ENCODE data around the gene KCNB1. TPM values are rescaled to one million over a fixed set of nuclear protein-coding genes. Genes with fewer than 3 reads are reported as not detected.

Gene KCNB1
- total RNA-seq, 1 donor from 2014 or later: 2.0 TPM

DNA sequence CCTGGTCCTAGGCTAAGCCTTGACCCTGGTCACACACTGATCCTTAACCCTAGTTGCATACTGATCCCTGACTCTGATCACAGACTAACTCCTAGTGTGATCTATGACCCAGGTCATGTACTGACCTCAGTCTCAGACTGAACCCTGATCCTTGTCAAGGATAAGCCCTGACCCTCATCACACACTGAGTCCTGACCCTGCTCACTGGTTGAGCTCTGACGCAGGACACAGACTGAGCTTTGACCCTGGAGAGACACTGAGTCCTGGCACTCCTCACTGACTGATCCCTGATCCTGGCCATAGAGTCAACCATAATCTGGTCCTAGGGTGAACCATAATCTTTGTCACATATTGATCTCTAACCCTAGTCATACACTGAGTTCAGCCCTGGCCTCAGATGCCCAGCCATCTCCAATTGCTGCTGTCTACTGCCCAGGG lies 37.9 kb downstream of the KCNB1 start:
- Histone ChIP-seq H3K4me3 (no peak overlapping the region), H3K4me1 (peaks cover 27% of the 10 kb centered on the region), H3K27ac (no peak overlapping the region)

GRCh38 chr20:49437057-49437456 lies 45.4 kb downstream of the KCNB1 start:
- Histone ChIP-seq H3K36me3 (no peaks in the 10 kb centered on the region), H3K27ac (no peak overlapping the region), H3K4me1 (no peaks in the 10 kb centered on the region), H3K27me3 (no peaks in the 10 kb centered on the region), H3K4me3 (no peak overlapping the region), H3K9me3 (no peaks in the 10 kb centered on the region)
- DNase-seq (ENCODE audit: extremely low spot score in 2 of 2): no peak
- TF ChIP-seq, protein P1, sequence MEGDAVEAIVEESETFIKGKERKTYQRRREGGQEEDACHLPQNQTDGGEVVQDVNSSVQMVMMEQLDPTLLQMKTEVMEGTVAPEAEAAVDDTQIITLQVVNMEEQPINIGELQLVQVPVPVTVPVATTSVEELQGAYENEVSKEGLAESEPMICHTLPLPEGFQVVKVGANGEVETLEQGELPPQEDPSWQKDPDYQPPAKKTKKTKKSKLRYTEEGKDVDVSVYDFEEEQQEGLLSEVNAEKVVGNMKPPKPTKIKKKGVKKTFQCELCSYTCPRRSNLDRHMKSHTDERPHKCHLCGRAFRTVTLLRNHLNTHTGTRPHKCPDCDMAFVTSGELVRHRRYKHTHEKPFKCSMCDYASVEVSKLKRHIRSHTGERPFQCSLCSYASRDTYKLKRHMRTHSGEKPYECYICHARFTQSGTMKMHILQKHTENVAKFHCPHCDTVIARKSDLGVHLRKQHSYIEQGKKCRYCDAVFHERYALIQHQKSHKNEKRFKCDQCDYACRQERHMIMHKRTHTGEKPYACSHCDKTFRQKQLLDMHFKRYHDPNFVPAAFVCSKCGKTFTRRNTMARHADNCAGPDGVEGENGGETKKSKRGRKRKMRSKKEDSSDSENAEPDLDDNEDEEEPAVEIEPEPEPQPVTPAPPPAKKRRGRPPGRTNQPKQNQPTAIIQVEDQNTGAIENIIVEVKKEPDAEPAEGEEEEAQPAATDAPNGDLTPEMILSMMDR (IDR thresholded peaks at IDR 0.05): no peak
- TF ChIP-seq POLR2AphosphoS5 (IDR thresholded peaks at IDR 0.05; ENCODE audit: insufficient read depth in 1 of 2, low read depth in 1 of 2) (no peak), POLR2A (IDR thresholded peaks at IDR 0.05) (no peak)
- intact Hi-C loops (cut with DNase I): no loop called here

More for the DNA sequence above, 37.9 kb downstream of the KCNB1 start:
- H3K9me3 ChIP-seq: no peaks in the 10 kb centered on the region
- no peaks in the 10 kb centered on the region for H3K27me3 ChIP-seq
- DNase-seq (ENCODE audit: extremely low spot score in 2 of 2): no peak
- TF ChIP-seq, protein P1 (IDR thresholded peaks at IDR 0.05): no peak
- TF ChIP-seq POLR2A (IDR thresholded peaks at IDR 0.05) (no peak), POLR2AphosphoS5 (IDR thresholded peaks at IDR 0.05; ENCODE audit: insufficient read depth in 1 of 2, low read depth in 1 of 2) (no peak)
- no peaks in the 10 kb centered on the region for H3K36me3 ChIP-seq
- intact Hi-C loops (cut with DNase I): no loop called here

GRCh38 chr20:49435639-49436038 lies 46.8 kb downstream of the KCNB1 start:
- DNase-seq (ENCODE audit: extremely low spot score in 2 of 2): no peak
- Histone ChIP-seq H3K9me3 (no peaks in the 10 kb centered on the region), H3K27me3 (no peaks in the 10 kb centered on the region), H3K36me3 (no peaks in the 10 kb centered on the region), H3K4me3 (no peak overlapping the region), H3K27ac (no peak overlapping the region), H3K4me1 (no peaks in the 10 kb centered on the region)
- intact Hi-C loops (cut with DNase I): no loop called here
- no peak for TF ChIP-seq POLR2AphosphoS5 (IDR thresholded peaks at IDR 0.05; ENCODE audit: insufficient read depth in 1 of 2, low read depth in 1 of 2)
- TF ChIP-seq, protein P1 (IDR thresholded peaks at IDR 0.05): no peak

DNA sequence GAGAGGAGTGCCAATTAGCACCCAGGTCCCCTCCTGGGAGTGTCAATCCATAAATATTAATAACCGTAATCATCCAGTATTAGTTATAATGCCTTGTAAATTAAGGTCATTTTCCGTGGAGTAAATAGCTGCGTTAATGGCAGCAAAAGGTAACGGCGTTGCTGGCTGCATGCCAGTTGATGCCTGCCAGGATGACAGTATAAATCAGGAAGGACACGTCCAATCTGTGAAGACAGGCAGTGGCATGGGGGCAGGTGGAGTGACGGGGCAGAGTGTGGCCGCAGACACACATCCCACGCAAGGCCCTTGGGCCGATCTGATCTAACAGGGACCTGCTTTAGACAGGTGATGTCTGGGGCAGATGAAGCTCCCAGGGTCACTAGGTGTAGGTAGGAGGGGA lies 49.1 kb downstream of the KCNB1 start:
- Histone ChIP-seq H3K27me3 (no peaks in the 10 kb centered on the region), H3K4me3 (no peak overlapping the region), H3K36me3 (no peaks in the 10 kb centered on the region), H3K4me1 (no peaks in the 10 kb centered on the region), H3K27ac (no peak overlapping the region), H3K9me3 (no peaks in the 10 kb centered on the region)
- TF ChIP-seq POLR2AphosphoS5 (IDR thresholded peaks at IDR 0.05; ENCODE audit: insufficient read depth in 1 of 2, low read depth in 1 of 2) (no peak), POLR2A (IDR thresholded peaks at IDR 0.05) (no peak)
- TF ChIP-seq, protein P1 (IDR thresholded peaks at IDR 0.05): no peak
- DNase-seq (ENCODE audit: extremely low spot score in 2 of 2): no peak
- intact Hi-C loops (cut with DNase I): no loop called here

DNA sequence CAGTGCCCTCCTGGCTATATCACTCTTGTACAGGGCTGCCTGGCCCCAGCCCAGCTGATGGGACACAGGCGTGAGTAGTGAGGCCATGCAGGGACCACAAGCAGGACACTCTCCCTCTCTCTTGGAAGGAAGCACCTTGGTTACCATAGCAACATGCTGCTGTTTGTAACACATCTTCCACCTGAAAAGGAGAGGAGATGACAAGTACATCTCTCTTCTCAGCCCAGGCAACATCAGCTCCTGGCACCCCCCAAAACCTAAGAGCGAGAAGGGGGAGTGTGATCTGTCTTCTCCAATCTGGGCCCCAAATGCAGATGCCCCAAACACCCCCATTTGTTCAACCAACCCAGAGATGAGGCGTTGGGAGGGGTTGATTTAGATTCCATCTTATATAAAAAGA lies 49.9 kb downstream of the KCNB1 start:
- Histone ChIP-seq H3K36me3 (no peaks in the 10 kb centered on the region), H3K27ac (no peak overlapping the region)
- intact Hi-C loops (cut with DNase I): no loop called here

More for the DNA sequence above, 49.9 kb downstream of the KCNB1 start:
- DNase-seq (ENCODE audit: extremely low spot score in 2 of 2): no peak
- Histone ChIP-seq H3K4me3 (no peak overlapping the region), H3K27me3 (no peaks in the 10 kb centered on the region), H3K9me3 (no peaks in the 10 kb centered on the region), H3K4me1 (no peaks in the 10 kb centered on the region)
- TF ChIP-seq POLR2AphosphoS5 (IDR thresholded peaks at IDR 0.05; ENCODE audit: insufficient read depth in 1 of 2, low read depth in 1 of 2) (no peak), POLR2A (IDR thresholded peaks at IDR 0.05) (no peak)
- TF ChIP-seq, protein P1 (IDR thresholded peaks at IDR 0.05): no peak
